ENCODE results near the gene NDUFAF5.

NDUFAF5 gene

DNA sequence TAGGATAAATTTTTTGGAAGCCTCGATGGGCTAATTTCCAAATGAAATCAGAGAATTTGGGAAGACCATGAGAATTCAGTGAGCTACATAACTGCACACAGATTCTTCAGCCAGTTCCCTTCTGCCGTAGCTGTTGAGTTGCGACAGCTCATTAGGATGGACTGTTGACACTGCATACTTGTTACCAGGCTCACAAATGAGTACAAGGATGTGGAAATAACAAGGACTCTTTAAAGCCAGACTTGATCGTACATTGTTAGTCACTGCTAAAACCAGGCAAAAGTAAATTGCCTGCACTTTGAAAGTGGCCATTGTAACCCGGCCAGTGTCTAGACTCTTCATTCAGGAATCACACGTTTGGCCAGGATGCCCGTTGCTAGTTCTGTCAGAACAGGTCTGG is 37.0 kb downstream of the NDUFAF5 start:
- no peak for DNase-seq (ENCODE audit: low read depth in 2 of 2)

DNA sequence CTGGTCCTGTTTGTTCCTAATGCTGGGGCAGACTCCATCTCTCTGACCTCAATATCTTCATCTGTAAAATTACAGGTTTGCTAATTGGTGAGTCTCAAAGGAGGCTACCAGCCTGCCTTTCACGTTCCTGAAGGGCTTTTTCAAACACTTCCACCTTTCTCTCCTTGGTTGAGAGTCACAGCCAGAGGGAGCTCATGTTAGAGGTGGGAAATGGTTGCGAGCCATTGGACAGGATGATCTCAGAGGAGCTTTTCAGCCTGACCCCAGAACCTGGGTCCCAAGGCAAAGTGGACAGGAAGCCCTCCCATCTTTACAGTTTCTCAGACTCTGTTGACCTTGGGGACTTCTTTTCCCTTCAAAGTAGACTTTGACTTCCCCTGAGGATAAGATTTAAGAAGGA is 37.6 kb downstream of the NDUFAF5 start:
- DNase-seq (ENCODE audit: low read depth in 2 of 2): no peak

DNA sequence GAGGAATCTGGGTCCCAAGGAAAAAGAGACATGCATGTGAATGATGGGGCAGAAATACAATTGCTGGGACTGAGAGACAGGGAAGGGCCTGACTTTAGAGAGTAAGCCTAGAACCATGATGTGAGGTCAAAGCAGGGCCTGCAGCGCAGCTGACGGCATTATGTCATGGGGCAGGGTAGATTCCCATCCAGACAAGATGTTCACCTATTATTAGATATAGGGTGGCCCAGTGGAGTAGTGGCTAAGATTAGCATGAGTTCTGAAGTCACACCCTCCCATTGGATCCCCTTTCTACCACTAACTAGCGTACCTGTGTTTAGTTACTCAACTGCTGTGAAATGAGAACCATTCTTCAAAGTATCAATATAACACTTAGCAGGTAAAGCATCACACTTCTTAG is 39.6 kb downstream of the NDUFAF5 start:
- no peak for DNase-seq (ENCODE audit: low read depth in 2 of 2)

DNA sequence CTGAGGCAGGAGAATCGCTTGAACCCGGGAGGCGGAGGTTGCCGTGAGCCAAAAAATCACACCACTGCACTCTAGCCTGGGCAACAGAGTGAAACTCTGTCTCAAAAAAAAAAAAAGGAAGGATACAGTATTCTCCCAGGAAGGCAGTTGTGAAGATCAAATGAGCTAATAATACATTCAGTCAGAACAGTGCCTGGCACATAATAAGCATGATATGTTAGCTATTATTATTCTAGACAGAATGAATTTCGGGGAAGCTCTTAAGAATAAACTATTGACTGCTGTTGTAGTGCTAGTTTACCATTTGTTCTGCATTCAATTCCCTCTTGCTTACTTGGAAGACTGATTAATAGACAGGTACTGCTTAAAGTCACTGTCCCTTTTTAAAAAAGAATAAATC is 40.6 kb downstream of the NDUFAF5 start:
- no peak for DNase-seq (ENCODE audit: low read depth in 2 of 2)

DNA sequence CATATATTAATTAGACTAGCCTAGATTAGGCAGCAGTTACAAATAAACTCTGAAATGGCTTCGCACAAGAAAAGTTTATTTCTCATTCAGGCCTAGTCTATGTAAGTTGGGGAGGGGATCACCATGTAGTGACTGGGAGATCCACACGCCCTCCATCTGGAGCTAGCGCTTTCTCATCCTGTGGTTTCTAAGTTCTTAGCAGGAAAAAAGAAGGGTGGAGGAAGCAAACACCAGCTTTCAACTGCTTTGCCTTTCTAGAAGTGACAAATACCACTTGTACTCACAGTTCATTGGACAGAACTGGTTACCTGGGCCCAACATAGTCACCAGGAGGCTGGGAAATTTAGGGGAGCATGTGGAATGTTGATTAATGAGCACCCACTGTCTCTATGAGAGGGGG is 46.6 kb downstream of the NDUFAF5 start:
- DNase-seq (ENCODE audit: low read depth in 2 of 2): no peak

DNA sequence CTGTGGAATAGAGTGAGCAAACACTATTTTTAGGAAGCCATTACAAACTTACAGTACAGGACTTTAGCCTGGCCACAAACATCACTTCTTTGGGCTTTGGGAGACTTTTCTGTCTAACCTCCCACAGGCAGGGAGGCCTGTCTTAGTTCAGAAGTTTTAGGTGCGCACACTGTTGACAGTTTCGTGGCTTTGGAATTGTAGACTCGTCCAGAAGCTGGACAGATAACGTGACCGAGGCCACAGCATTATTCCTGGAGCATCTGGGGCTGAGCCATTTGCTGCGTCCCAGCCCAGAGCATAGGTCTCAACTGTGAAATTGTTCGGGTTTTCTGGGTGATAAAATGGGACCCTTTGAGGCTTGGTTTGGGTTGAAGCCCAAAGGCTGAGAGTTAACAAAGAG is 53.8 kb downstream of the NDUFAF5 start:
- no peak for DNase-seq (ENCODE audit: low read depth in 2 of 2)

DNA sequence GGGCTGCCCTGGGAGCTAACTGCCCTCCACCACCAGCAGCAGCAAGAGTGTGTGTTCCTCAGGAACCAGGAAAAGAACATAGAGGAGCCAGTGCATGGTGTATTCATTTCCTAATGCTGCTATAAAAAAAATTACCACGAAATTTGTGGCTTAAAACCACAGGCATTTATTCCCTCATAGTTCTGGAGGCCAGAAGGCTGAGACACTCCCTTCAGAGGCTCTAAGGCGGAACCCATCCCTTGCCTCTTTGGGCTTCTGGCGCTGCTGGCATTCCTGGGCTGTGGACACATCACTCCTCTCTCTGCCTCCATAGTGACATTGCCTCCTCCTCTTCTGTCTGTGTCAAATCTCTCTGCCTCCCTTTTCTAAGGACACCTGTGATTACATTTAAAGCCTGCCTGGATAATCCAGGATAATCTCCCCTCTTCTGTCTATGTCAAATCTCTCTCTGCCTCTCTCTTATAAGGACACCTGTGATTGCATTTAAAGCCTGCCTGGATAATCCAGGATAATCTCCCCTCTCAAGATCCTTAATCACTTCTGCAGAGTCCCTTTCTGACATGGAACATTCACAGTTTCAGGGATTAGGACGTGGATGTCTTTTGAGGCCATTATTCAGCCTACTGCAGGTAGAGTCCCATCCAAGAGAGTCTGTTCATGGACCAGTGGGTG is 54.7 kb downstream of the NDUFAF5 start:
- no peak for DNase-seq (ENCODE audit: low read depth in 2 of 2)

DNA sequence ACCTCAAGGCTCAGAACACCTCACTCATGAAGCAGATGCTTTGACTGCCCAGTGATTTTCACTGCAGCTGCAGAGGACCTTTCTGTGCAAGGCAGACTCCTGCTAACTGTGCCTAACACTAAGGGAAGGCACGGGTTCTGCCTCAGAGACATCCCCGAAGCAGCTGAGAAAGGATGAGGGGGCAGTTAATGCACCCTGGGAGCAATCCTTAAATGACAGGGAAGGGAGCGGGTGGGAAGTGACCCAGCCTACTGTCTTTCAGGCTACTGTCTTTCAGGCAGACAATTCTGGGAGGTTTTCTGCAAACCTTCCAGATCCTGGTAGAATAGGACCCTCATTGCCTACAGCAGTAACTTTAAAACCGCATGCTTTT is 55.3 kb downstream of the NDUFAF5 start:
- DNase-seq (ENCODE audit: low read depth in 2 of 2): no peak

DNA sequence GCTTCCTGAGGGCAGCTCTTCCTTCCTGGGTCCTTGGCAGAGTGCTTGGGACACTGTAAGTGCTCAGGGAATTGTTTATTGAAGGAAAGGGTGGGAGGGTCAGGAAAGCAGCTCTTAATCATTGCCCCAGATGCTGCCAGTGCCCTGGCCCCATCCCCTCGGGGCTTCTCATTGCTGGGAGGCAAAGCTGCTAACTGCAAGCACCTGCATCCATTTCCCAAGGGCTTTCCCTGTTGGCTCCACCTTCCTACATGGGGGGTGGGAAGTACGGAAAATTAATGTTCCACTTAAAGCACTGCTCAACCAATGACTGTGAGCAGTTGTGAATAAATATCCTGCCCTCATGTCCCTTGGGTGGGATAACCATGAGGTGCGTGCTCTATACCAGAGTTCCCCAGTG is 56.4 kb downstream of the NDUFAF5 start:
- no peak for DNase-seq (ENCODE audit: low read depth in 2 of 2)

DNA sequence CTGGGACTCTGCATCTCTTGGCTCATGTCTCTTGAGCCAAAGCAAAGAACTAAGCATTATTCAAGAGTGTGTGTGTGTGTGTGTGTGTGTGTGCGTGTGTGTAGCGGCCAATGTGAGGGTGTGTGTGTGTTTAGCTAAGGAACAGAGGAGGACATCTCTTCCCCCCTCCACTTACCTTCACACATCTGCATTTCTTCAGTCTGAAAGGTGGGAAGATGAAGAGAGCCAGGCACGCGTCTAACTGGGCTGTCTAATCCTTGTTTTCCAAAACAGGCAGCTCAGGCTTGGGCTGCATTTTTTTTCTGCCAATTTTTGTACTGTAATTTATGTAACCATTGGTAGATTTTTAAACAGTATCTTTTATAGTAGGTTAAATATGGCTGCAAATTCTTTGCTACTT is 59.5 kb downstream of the NDUFAF5 start:
- DNase-seq (ENCODE audit: low read depth in 2 of 2): no peak

DNA sequence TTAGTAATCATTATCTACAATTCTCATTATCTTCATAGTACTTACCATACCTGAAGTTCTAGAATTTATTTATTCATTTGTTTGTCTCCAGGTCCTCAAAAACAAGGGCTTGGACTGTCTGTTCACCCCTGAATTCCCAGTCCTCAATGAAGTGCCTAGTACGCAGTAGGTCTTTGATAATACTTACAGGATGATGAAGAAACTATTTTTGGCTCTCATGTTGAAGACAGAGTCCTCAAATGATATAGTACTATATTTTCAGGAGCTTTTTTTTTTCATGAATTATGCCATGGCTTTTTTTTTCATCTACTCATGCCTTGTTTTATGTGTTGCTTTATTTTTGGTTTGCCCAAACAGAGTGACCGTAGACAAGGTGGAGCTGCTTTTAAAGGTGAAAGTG is 66.5 kb downstream of the NDUFAF5 start:
- no peak for DNase-seq (ENCODE audit: low read depth in 2 of 2)

DNA sequence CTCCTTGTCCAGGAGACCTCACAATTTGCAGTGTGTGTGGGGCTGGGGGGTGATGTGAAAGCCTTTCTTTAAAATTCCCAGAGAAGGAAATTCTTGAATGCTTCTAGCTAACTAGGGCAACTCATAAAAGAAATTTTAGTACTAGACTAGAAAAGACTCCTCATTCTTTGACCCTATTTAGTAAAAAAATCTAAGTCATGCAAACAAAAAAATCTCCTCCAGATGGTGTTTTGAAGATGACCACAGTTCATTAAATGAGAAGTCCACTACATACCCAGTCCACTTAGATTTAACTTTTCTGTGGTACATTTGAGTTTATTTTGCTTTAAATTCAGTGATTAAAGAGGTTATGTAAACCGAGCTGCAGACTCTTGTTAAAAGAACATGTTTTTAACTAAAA is 67.5 kb downstream of the NDUFAF5 start:
- no peak for DNase-seq (ENCODE audit: low read depth in 2 of 2)

DNA sequence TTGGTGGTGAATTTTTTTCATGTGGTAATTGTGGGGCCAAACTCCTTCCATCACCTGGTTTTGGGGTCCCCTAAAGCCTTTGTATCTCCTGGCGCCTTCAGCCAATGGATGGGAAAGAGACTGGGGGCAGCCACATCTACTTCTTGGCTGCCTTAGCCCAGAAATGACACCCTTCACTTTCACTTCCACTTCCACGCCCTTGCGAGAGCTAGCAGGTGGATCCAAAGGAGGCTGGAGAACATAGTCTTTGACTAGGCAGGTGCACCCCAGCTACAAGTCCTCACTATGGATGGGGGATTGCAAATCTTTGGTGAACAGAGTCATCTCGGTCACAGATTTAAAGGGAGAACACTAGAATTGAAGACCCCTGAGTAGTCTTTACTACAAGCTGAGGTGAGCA is 70.8 kb downstream of the NDUFAF5 start:
- DNase-seq (ENCODE audit: low read depth in 2 of 2): no peak

DNA sequence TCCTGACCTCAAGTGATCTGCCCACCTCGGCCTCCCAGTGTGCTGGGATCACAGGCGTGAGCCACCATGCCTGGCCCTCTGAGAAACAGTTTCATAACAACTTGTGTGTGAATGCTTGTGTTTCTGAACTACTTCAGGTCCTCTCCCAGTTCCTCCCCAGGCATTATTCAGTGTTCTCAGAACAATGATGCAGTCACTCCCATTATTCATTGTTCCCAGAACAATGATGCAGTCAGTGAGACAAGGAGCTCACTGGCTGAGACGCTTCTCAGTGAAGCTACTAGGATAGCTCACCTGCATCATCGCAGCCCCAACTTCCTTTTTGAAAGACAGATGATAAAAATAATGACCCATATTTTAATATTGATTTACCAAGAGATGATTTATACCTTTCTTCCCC is 71.5 kb downstream of the NDUFAF5 start:
- no peak for DNase-seq (ENCODE audit: low read depth in 2 of 2)

DNA sequence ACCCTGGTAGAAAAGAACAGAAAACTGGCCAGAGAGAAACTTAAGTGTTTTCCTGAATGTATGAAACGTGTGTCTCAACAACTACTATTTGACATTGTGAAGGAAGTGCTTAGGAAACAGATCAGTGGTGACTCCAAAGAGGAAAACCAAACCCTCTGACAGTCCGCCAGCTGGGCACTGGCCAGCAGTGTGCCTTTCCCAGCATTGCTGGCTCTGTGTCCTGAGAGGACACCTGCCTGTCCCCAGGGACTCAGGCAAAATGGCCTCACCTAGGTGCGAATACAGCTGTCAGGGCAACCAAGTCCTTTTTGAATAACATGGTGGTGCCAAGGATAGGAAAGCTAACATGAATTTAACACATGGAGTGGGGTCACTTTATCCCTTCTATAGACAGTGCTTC is 72.5 kb downstream of the NDUFAF5 start:
- DNase-seq (ENCODE audit: low read depth in 2 of 2): no peak

DNA sequence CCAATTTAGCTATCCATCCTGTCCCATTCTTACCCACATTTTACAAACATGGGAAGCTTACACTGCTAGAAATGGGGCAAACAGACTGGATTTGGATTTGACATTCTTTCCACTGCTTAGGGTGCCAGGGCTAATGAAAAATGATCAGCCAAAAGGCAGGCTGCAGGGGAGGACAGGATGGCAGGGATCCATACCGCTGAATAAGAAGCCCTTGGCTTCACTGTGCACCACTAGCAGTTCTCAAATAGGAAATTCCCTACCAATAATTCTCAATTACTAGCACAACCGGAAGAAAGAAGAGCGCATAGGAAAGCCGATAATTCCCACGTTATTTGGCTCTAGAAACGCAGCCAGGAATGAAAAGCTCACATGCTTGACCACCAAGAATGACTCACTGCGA is 73.1 kb downstream of the NDUFAF5 start:
- DNase-seq (ENCODE audit: low read depth in 2 of 2): no peak

DNA sequence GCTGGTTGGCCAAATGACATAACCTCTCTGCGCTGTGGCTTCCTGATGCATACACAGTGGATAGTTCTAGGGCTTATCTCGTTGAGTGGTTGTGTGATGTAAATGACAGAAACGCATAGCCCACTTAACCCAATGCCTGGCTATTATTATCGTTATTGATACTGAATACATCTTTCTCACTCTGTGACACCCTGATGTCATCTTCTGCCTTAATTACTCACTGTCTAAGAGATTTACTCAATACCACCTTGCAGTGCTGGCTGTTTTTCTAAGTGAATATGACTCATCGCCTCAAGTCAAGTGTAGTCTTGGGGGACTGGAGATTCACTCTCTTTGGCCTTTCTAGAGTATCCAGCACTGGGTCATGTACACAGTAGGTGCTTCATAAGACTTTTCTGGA is 73.6 kb downstream of the NDUFAF5 start:
- no peak for DNase-seq (ENCODE audit: low read depth in 2 of 2)

DNA sequence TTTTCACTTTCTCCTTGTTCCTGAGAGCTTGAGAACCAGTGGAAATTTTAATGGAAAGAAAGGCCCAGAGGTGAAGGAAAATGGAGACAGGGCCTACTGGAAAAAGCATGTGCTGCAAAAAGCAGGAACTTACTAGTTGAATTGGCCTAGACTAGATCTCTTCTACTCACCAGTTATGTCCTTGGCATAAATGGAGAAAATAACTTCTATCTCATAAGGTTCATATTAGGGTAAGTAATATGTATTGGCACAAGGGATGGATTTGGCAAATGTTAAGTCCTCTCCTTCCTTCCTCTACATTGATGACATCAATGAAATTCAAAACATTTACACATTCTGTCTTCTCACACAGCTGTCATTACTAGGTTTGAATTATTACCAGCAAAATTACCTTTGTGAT is 74.0 kb downstream of the NDUFAF5 start:
- no peak for DNase-seq (ENCODE audit: low read depth in 2 of 2)

DNA sequence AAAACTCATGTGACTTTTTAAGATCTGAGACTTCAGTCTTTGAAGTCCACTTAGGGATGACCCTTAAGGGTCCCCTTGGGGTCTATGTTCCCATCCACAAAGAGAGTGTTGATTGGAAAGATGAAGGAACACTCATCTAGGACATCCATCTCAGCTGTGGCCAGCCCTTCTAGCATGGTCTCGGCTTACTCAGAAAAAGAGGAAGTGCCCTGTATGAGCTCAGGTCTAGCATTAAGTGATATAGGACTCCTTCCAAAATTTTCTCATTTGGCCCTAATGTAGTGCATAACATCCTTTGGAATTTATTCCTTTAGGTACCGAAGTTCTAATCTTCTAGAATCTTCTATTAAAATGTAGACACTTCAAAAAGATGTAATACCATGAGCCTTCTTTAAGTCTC is 77.4 kb downstream of the NDUFAF5 start:
- DNase-seq (ENCODE audit: low read depth in 2 of 2): no peak

DNA sequence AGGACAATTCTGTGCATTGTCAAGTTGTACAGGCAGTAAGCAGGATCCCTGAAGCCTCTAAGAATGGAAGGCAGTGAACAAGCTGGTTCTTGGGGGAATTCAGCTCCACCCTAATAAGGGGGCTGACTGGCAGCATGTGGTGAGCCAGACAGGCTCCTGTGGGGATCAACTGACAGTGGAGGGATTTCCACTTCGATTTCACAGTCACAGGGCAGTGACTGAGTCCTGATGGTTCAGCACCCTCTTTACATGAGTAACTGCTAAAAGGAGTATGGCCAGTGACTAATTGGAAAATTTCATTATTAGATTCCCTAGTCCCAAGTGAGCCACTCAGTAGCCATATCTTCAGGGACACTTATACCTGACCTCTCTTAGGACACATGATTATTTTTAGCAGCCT is 78.4 kb downstream of the NDUFAF5 start:
- no peak for DNase-seq (ENCODE audit: low read depth in 2 of 2)

DNA sequence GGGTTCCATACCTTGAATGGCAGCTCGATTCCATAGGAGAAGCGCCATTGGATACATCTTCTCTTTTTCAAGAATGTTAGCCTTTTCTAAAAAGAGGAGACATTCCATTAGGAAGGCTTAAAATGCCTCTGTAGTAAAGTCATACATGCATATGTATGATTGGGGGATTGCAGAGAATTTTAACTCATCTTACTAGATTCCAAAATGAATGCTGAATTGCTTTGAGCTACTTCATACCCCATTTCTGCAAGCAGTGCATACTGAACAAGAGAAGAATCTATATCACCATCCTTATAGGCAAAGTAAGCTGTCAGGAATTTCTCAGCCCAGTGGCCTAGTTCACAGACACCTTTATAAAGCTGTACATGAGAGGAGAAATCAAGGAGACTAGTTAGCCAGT is 80.3 kb downstream of the NDUFAF5 start:
- no peak for DNase-seq (ENCODE audit: low read depth in 2 of 2)

DNA sequence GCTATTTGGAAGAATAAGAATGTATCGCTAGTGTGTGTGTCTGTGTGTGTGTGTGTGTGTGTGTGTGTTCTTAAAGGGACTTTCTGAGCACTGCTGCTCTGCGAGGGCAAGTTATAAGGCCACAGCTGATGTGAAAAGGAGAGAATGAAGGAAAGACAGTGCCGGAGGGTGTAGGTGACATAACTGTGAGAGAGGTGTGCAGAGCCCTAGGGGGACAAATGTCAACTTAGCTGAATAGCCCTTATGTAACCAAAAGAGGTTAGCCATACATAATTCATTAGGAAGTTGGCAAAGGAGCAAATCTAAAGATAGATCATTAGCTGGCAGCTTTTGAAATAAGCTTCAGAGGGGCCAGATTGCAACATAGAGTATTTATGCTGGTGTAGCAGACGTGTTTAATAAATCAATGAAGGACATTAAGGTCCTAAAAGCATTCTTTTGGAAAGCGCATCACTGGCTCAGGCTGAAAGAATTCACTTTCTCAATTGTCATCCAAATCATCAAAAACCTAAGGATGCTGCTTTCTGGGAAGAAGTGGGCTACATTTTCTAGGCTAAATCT is 81.0 kb downstream of the NDUFAF5 start:
- no peak for DNase-seq (ENCODE audit: low read depth in 2 of 2)

DNA sequence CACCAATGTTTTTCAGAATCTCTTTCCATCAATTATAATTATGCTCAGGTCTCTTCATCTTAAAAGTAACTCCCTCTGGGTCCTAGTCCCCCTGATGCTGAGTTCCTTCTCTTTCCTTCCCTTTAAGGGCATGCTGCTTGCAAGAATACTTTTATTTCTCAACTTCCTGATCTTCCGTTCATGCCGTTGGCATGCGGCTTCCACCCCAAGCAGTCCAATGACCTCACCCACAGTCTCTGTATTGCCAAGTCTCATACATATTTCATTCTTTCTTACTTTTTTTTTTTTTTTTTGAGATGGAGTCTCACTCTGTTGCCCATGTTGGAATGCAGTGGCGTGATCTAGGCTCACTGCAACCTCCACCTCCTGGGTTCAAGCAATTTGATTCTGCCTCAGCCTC is 83.5 kb downstream of the NDUFAF5 start:
- no peak for DNase-seq (ENCODE audit: low read depth in 2 of 2)

DNA sequence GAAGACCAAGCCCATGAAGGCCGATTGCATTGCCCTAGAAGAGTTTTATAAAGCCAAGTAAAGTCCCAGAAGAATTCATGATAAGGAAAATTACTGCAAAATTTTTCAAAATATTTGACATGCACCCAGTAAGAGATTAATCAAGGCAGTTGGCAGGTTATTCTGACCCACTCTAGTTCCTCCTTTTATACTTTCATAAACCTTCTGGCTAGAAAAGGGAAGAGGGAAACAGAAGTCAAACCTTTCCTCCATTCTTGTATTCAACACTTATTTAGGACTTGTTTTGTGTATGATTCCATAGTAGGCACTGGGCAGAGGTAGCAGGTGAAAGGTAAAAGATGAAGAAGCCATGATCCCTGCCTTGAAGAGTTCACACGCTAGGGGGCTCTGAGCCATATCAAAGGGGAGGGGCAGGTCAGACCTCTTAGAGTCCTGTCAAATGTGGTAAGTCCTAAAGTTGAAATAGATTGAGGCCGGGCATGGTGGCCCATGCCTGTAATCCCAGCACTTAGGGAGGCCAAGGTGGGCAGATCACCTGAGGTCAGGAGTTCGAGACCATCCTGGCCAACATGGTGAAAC is 85.4 kb downstream of the NDUFAF5 start:
- no peak for DNase-seq (ENCODE audit: low read depth in 2 of 2)

All from stimulated activated CD8-positive, alpha-beta memory T cell treated with anti-CD3 and anti-CD28 coated beads, Interleukin-7, amount 100 ng/mL, for 1 hour (primary cell).